ENCODE results near the gene SESN3. TPM values are rescaled to one million over a fixed set of nuclear protein-coding genes. Genes with fewer than 3 reads are reported as not detected.

The SESN3 gene
- polyA plus RNA-seq, 1 of the 3 experiments (the other 2 are of a cell fraction): 1.7 TPM

DNA sequence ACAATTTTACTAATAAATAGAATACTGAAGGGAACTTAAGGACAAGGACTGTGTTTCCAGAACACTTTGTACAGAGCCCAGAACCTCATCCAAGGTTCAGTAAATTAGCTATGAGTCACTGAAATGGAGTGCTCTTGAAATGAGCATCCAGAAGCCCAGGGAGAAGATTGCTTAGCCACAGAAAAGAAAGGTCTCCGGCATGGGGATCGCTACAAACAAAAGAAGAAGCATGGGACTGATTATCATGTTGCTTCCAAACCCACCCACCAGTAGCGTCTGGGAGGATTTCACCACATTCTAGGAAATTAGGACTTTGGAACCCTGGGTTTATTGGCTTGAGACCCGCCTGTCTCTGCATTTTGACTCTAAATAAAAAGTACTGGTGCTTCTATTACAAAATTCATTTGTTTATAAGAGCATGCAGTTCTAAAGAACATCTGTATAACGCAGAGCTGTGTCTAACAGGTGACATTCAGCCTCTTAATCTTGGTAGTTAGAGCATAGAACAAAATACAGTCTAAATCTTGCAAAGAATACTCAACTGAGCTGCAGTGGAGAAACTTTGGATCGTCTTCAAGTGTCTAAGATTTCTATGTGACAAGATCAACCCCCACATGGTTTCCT, 35.9 kb upstream of the SESN3 start:
- DNase-seq: no peak
- ChIA-PET POLR2A (no interaction called here), CTCF (interaction anchor here (0.6 to 2.3 kb wide), 3 partner anchors 15 to 38 kb away, joined by 3 to 8 read pairs (median 3); no protein-coding TSS in a partner anchor)
- Histone ChIP-seq H3K79me2 (ENCODE audit: insufficient read depth) (no peaks in the 10 kb centered on the region), H3K9me2 (no peaks in the 10 kb centered on the region), H2AFZ (ENCODE audit: low read depth) (no peak overlapping the region), H3K36me3 (replicated peaks in 1 of 2; ENCODE audit: control insufficient read depth in 1 of 2, insufficient read depth in 2 of 2, low read length in 1 of 2) (no peaks in the 10 kb centered on the region), H3F3A (replicated peaks; ENCODE audit: insufficient read depth) (no peaks in the 10 kb centered on the region), H3K9ac (no peak overlapping the region), H3K4me3 (ENCODE audit: low read depth in 2 of 2, low read length in 1 of 2) (no peak overlapping the region), H3K4me2 (no peak overlapping the region), H3K27ac (ENCODE audit: low read depth in 2 of 2, low read length in 1 of 2) (no peak overlapping the region), H3K27me3 (ENCODE audit: insufficient read depth) (no peaks in the 10 kb centered on the region; the same call in 1 of the 2 replicates), H3K9me3 (no peaks in the 10 kb centered on the region), H3K4me1 (ENCODE audit: control insufficient read depth in 1 of 2, insufficient read depth in 2 of 2, low read depth in 1 of 2, low read length in 1 of 2) (no peaks in the 10 kb centered on the region; a peak in 1 of 4 replicates), H4K20me1 (ENCODE audit: insufficient read depth) (no peaks in the 10 kb centered on the region)
- TF ChIP-seq ELF1 (IDR thresholded peaks at IDR 0.05) (no peak), JUND (IDR thresholded peaks at IDR 0.05) (no peak), NRF1 (IDR thresholded peaks at IDR 0.05; ENCODE audit: low read depth, low read length) (no peak)
- TF ChIP-seq, protein P1, sequence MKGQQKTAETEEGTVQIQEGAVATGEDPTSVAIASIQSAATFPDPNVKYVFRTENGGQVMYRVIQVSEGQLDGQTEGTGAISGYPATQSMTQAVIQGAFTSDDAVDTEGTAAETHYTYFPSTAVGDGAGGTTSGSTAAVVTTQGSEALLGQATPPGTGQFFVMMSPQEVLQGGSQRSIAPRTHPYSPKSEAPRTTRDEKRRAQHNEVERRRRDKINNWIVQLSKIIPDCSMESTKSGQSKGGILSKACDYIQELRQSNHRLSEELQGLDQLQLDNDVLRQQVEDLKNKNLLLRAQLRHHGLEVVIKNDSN (IDR thresholded peaks at IDR 0.05; ENCODE audit: borderline replicate concordance, low read depth): no peak
- 63% methylated on average over 6 of the region's 6 CpGs for WGBS (ENCODE audit: low lambda C conversion rate)

DNA sequence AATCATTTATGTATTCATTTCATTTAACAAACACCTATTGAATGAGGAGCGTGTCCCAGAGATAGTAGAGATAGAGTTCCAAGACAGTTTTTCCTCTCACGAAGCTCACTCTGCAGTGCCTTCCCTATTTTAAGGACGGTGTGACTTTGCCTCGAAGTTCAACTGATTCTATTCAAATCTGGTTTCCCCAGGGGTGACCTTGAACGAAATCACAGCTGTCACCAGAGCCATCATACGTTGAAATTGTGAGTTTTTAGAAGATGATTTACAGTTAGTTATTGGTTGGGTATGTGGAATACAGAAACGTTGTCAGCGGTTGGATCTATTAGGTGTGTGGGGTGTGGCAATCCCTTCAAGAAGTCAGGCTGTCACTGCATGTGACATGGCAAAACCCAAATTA, 33.9 kb upstream of the SESN3 start:
- TF ChIP-seq SMC3 (IDR thresholded peaks at IDR 0.05; ENCODE audit: low read depth, low read length) (no peak), ELF1 (IDR thresholded peaks at IDR 0.05) (no peak), CHD2 (IDR thresholded peaks at IDR 0.05; ENCODE audit: low read length, partially characterized antibody) (no peak), RXRA (IDR thresholded peaks at IDR 0.05; ENCODE audit: borderline replicate concordance, low read depth) (no peak), GATA2 (CRISPR knock-in tag; IDR thresholded peaks at IDR 0.05) (no peak), FOXJ3 (CRISPR knock-in tag; IDR thresholded peaks at IDR 0.05) (no peak), RAD21 (IDR thresholded peaks at IDR 0.05; ENCODE audit: low read length) (no peak), JUND (IDR thresholded peaks at IDR 0.05) (no peak)
- TF ChIP-seq, protein P2, sequence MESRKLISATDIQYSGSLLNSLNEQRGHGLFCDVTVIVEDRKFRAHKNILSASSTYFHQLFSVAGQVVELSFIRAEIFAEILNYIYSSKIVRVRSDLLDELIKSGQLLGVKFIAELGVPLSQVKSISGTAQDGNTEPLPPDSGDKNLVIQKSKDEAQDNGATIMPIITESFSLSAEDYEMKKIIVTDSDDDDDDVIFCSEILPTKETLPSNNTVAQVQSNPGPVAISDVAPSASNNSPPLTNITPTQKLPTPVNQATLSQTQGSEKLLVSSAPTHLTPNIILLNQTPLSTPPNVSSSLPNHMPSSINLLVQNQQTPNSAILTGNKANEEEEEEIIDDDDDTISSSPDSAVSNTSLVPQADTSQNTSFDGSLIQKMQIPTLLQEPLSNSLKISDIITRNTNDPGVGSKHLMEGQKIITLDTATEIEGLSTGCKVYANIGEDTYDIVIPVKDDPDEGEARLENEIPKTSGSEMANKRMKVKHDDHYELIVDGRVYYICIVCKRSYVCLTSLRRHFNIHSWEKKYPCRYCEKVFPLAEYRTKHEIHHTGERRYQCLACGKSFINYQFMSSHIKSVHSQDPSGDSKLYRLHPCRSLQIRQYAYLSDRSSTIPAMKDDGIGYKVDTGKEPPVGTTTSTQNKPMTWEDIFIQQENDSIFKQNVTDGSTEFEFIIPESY (IDR thresholded peaks at IDR 0.05; ENCODE audit: borderline replicate concordance, low read depth): no peak
- TF ChIP-seq, protein P1 (IDR thresholded peaks at IDR 0.05; ENCODE audit: borderline replicate concordance, low read depth): no peak
- TF ChIP-seq, protein P3, sequence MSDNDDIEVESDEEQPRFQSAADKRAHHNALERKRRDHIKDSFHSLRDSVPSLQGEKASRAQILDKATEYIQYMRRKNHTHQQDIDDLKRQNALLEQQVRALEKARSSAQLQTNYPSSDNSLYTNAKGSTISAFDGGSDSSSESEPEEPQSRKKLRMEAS (IDR thresholded peaks at IDR 0.05; ENCODE audit: low read depth): no peak
- 49% methylated on average over 8 of the region's 8 CpGs for WGBS (ENCODE audit: low lambda C conversion rate)
- Histone ChIP-seq H3K27ac (ENCODE audit: low read depth in 2 of 2, low read length in 1 of 2) (no peak overlapping the region), H3K9ac (no peak overlapping the region), H3K9me3 (no peaks in the 10 kb centered on the region), H3K9me2 (no peaks in the 10 kb centered on the region), H2AFZ (ENCODE audit: low read depth) (no peak overlapping the region), H3K4me1 (ENCODE audit: control insufficient read depth in 1 of 2, insufficient read depth in 2 of 2, low read depth in 1 of 2, low read length in 1 of 2) (no peaks in the 10 kb centered on the region; a peak in 1 of 4 replicates), H4K20me1 (ENCODE audit: insufficient read depth) (no peaks in the 10 kb centered on the region), H3F3A (replicated peaks; ENCODE audit: insufficient read depth) (no peaks in the 10 kb centered on the region), H3K4me2 (no peak overlapping the region), H3K27me3 (ENCODE audit: insufficient read depth) (no peaks in the 10 kb centered on the region; the same call in 1 of the 2 replicates), H3K36me3 (replicated peaks in 1 of 2; ENCODE audit: control insufficient read depth in 1 of 2, insufficient read depth in 2 of 2, low read length in 1 of 2) (no peaks in the 10 kb centered on the region), H3K4me3 (ENCODE audit: low read depth in 2 of 2, low read length in 1 of 2) (no peak overlapping the region), H3K79me2 (ENCODE audit: insufficient read depth) (no peaks in the 10 kb centered on the region)
- POLR2A ChIA-PET: no interaction called here
- DNase-seq: no peak
- CTCF ChIA-PET: interaction anchor here (1.6 kb wide), 1 partner anchor 440 kb away, joined by 4 read pairs; no protein-coding TSS in a partner anchor

All from SK-N-SH (cell line).